Heart left ventricle (tissue), 13 donors: Measurements from ENCODE around the gene FTCD.

Experiments
- CTCF ChIP-seq, 12 donors: fragments of 200-600 bp; sonication (generic) in 4 of 12; IDR thresholded peaks; one replicate each; pipeline versions ENCODE4 v1.5.0 to v1.8.0; 2018 to 2022; ENCODE audit warnings: antibody characterized with exemption in 12 of 12, mild to moderate bottlenecking in 5 of 12
- POLR2A ChIP-seq, 2 donors: fragments of 450-650 bp; IDR thresholded peaks; one replicate each; pipeline ENCODE4 v1.6.1; 2017; ENCODE audit warnings: antibody characterized with exemption in 2 of 2, mild to moderate bottlenecking in 2 of 2, moderate library complexity in 2 of 2
- donor health status: ischemic (EF 13 %, LVEDD 7.1; RV severe dilation, severe dysfunction).
- donor health status: DM: no; HTN: yes; CAD: no.
- donor health status: DM: no; HTN: no; CAD: no.
- donor health status: ischemic (EF 25% LVEDD 6.9; RV normal size, moderate dysfunction).
- donor health status: ischemic (EF 25% LVEDD 5.7; RV mildly dilated, moderate dysfunction).
- donor health status: ischemic (EF 35%, LVEDD 5.7; RV mildly dilated, moderate dysfunction).
- donor health status: nonischemic (EF 11% LVEDD 7.7; RV severe dilation, severe dysfunction).
- donor health status: DM: yes; HTN: yes; CAD: no.
- donor health status: PGD.
- donor health status: ischemic (EF 29% LVEDD 5.4; RV normal size, mild dysfunction).
- donor health status: nonischemic (EF 23%, LVEDD 6.1; RV moderate dilation, normal function).

- TF ChIP-seq CTCF (IDR thresholded peaks at IDR 0.05), result no peak
- no peak for TF ChIP-seq POLR2A (IDR thresholded peaks at IDR 0.05)
Observed at GRCh38 chr21:46125846-46126301, 29.5 kb downstream of the FTCD start.
